Measurements from ENCODE around the gene ULK4.
"Not testable (repeated sequence)": the region's sequence is repeated elsewhere in the genome, so short reads cannot be mapped to it uniquely, and the experiment has no call there.

Gene ULK4

GRCh38 chr3:41792806-41793205 lies 169.1 kb downstream of the ULK4 start:
- no peak for DNase-seq (ENCODE audit: low read depth)
- no peak for TF ChIP-seq CTCF (IDR thresholded peaks at IDR 0.05; ENCODE audit: low read length, missing control alignments)
- H3K4me3 ChIP-seq (replicated peaks; ENCODE audit: low read depth, low read length): no peak overlapping the region

DNA sequence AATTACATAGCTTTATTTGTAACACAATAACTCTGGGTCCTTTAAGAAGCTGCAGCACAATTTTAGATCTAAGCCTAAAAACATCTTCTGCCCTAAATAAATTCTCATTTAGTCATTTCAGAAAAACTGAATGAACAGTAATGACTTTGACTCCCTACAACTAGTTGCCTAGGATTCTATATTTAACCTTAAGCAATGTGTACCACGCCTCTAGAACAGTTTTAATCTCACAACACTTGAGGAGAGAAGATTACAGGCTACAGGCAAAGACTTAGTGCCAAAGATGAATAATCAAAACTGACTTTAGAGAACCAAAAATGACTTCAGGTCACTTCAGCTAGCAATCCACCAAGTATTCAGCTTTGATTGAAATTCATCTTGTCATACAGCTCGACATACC lies 192.8 kb downstream of the ULK4 start:
- TF ChIP-seq CTCF (IDR thresholded peaks at IDR 0.05; ENCODE audit: low read length, missing control alignments): no peak
- no peak for DNase-seq (ENCODE audit: low read depth)
- H3K4me3 ChIP-seq (replicated peaks; ENCODE audit: low read depth, low read length): no peak overlapping the region

DNA sequence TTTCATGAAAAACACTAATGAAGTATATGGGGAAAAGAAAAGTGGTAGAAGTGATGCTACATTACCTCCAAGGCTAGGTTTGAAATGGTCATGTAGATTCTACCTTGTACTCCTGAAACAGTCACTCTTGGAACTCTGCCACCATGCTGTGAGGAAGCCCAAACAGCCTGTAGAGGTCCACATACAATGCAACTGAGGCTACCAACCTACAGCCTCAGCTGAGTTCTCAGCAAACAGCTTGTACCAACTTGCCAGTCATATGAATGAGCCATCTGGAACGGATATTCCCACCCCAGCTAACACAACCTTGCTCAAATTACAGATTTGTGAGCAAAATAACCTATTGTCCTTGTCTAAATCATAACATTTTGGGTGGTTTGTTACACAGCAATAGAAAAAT lies 193.5 kb downstream of the ULK4 start:
- DNase-seq (ENCODE audit: low read depth): no peak
- TF ChIP-seq CTCF (IDR thresholded peaks at IDR 0.05; ENCODE audit: low read length, missing control alignments): no peak
- no peak overlapping the region for H3K4me3 ChIP-seq (replicated peaks; ENCODE audit: low read depth, low read length)

GRCh38 chr3:41762867-41763266 lies 199.0 kb downstream of the ULK4 start:
- not testable (repeated sequence) for DNase-seq (ENCODE audit: low read depth); H3K4me3 ChIP-seq (replicated peaks; ENCODE audit: low read depth, low read length)

DNA sequence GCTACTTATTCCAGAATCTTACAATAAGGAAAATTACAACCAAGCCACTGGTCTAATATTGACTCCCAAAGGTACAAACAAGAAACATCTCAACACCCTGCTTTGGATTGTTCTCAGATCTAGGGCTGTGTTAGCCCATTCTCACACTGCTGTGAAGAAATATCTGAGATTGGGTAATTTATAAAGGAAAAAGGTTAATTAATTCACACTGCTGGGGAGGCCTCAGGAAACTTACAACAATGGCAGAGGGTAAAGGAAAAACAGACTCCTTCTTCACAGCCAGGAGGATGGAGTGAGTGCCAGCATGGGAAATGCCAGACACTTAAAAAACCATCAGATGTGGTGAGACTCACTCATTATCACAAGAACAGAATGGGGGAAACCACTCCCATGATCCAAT lies 208.3 kb downstream of the ULK4 start:
- no peak overlapping the region for H3K4me3 ChIP-seq (replicated peaks; ENCODE audit: low read depth, low read length)
- TF ChIP-seq CTCF (IDR thresholded peaks at IDR 0.05; ENCODE audit: low read length, missing control alignments): no peak
- no peak for DNase-seq (ENCODE audit: low read depth)

GRCh38 chr3:41751597-41751996 lies 210.3 kb downstream of the ULK4 start:
- no peak for TF ChIP-seq CTCF (IDR thresholded peaks at IDR 0.05; ENCODE audit: low read length, missing control alignments)
- H3K4me3 ChIP-seq (replicated peaks; ENCODE audit: low read depth, low read length): no peak overlapping the region
- DNase-seq (ENCODE audit: low read depth): no peak

DNA sequence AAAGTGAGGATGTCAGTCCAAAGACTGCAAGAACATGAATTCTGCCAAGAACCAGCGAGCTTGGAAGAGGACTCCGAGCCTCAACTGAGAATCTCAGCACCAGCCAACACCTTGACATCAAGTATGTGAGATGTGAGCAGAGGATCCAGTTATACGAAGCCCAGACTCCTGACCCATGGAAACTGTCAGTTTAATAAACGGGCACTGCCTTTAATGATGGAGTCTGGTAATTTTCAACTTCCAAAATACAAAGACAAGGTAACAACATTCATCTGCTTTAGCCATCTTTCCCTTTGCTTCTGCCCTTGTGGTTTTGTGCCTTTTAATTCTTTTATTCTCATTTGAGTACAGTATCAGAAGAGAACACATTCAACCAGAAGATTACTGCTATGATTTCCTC lies 211.9 kb downstream of the ULK4 start:
- H3K4me3 ChIP-seq (replicated peaks; ENCODE audit: low read depth, low read length): no peak overlapping the region
- no peak for TF ChIP-seq CTCF (IDR thresholded peaks at IDR 0.05; ENCODE audit: low read length, missing control alignments)
- no peak for DNase-seq (ENCODE audit: low read depth)

- no peak for DNase-seq (ENCODE audit: low read depth)
- TF ChIP-seq CTCF (IDR thresholded peaks at IDR 0.05; ENCODE audit: low read length, missing control alignments): no peak
- H3K4me3 ChIP-seq (replicated peaks; ENCODE audit: low read depth, low read length): no peak overlapping the region
Observed at GRCh38 chr3:41746215-41746614, 215.7 kb downstream of the ULK4 start.
